PFSK-1 (cell line): ENCODE measurements around the gene PLAAT3.
A peak's percentile ranks its signal among the peaks of the same experiment; 100 is the strongest.

Experiments used
- FOXP2 ChIP-seq: optimal IDR thresholded peaks from 2 replicates; pipeline ENCODE3; 2011; ENCODE audit warnings: borderline replicate concordance, control low read depth, inconsistent platforms; ENCODE audit not compliant: insufficient read depth; ENCODE audit errors: extremely low read length, extremely low read depth
- POLR2AphosphoS5 ChIP-seq: IDR thresholded peaks from 2 replicates; pipeline ENCODE4 v1.6.1; 2012; ENCODE audit warnings: low read depth, mild to moderate bottlenecking, control low read depth, low read length, moderate library complexity
- REST ChIP-seq, 2 experiments: IDR thresholded peaks; 2 replicates each; pipeline versions ENCODE4 v1.6.1 to v1.8.0; 2011 to 2012; ENCODE audit warnings: low read depth in 2 of 2, low read length in 2 of 2, control low read depth in 1 of 2, inconsistent platforms in 1 of 2, mild to moderate bottlenecking in 1 of 2, moderate library complexity in 1 of 2; ENCODE audit not compliant: insufficient read depth in 1 of 2
- SIN3A ChIP-seq: IDR thresholded peaks from 2 replicates; pipeline ENCODE4 v1.6.1; 2012; ENCODE audit warnings: mild to moderate bottlenecking, low read length, moderate library complexity, borderline replicate concordance; ENCODE audit not compliant: insufficient read depth
- TAF1 ChIP-seq: IDR thresholded peaks from 2 replicates; pipeline ENCODE4 v1.6.1; 2012; ENCODE audit warnings: low read length, control low read depth, borderline replicate concordance; ENCODE audit not compliant: insufficient read depth

The PLAAT3 gene

GRCh38 chr11:63603180-63603518 lies 11.1 kb downstream of the PLAAT3 start:
- TF ChIP-seq TAF1: no peak
- TF ChIP-seq REST (IDR thresholded peaks at IDR 0.05; ENCODE audit: insufficient read depth in 1 of 2, low read depth in 2 of 2, low read length in 2 of 2): no peak
- TF ChIP-seq SIN3A: no peak
- TF ChIP-seq POLR2AphosphoS5: no peak
- no peak for TF ChIP-seq FOXP2

- TF ChIP-seq SIN3A (no peak), POLR2AphosphoS5 (no peak), FOXP2 (no peak), TAF1 (no peak), REST (IDR thresholded peaks at IDR 0.05; ENCODE audit: insufficient read depth in 1 of 2, low read depth in 2 of 2, low read length in 2 of 2) (no peak)
Observed at GRCh38 chr11:63599211-63600122, 14.8 kb downstream of the PLAAT3 start.

- TF ChIP-seq REST (IDR thresholded peaks at IDR 0.05; ENCODE audit: insufficient read depth in 1 of 2, low read depth in 2 of 2, low read length in 2 of 2) (no peak), SIN3A (no peak), FOXP2 (no peak), POLR2AphosphoS5 (no peak), TAF1 (no peak)
Observed at GRCh38 chr11:63598556-63598955, 15.7 kb downstream of the PLAAT3 start.

- TF ChIP-seq REST (IDR thresholded peaks at IDR 0.05; ENCODE audit: insufficient read depth in 1 of 2, low read depth in 2 of 2, low read length in 2 of 2): no peak
Observed at GRCh38 chr11:63595296-63595695, 18.9 kb downstream of the PLAAT3 start.

GRCh38 chr11:63592975-63593395 lies 21.2 kb downstream of the PLAAT3 start:
- TF ChIP-seq FOXP2 (no peak), REST (IDR thresholded peaks at IDR 0.05; ENCODE audit: insufficient read depth in 1 of 2, low read depth in 2 of 2, low read length in 2 of 2) (peak; percentile 80 to 94)
